Lung (tissue), 12 donors: ENCODE data around the gene ABCC5. TPM values are rescaled to one million over a fixed set of nuclear protein-coding genes. Genes with fewer than 3 reads are reported as not detected.

Experiments used
- ATAC-seq: fragments of 200-7000 bp; cut with Tn5 transposase; one replicate; pipeline ENCODE4 v1.9.1; 2020; ENCODE audit warnings: moderate number of reproducible peaks; ENCODE audit not compliant: insufficient read depth, low FRiP score
- DNase-seq, 3 donors: peaks; one replicate each; pipeline ENCODE4 v3.0.0-alpha.2; 2013 to 2017
- H3K27ac ChIP-seq, 2 donors: one replicate each; pipeline ENCODE4 v1.5.1; 2013; ENCODE audit warnings: mild to moderate bottlenecking in 2 of 2, moderate library complexity in 2 of 2, control low read depth in 1 of 2, inconsistent platforms in 1 of 2, low read depth in 1 of 2, low read length in 1 of 2
- H3K27me3 ChIP-seq, 3 donors: one replicate each; pipeline ENCODE4 v1.5.1; 2013; ENCODE audit warnings: low read length in 2 of 3; ENCODE audit not compliant: control insufficient read depth in 3 of 3, insufficient read depth in 3 of 3
- H3K36me3 ChIP-seq, 4 donors: one replicate each; pipeline ENCODE4 v1.5.1; 2013; ENCODE audit warnings: low read length in 4 of 4, mild to moderate bottlenecking in 1 of 4, moderate library complexity in 1 of 4; ENCODE audit not compliant: control insufficient read depth in 4 of 4, insufficient read depth in 4 of 4
- H3K4me1 ChIP-seq, 5 donors: one replicate each; pipeline ENCODE4 v1.5.1; 2013; ENCODE audit warnings: low read length in 5 of 5, mild to moderate bottlenecking in 2 of 5, moderate library complexity in 1 of 5; ENCODE audit not compliant: control insufficient read depth in 5 of 5, insufficient read depth in 5 of 5
- H3K4me3 ChIP-seq: one replicate; pipeline ENCODE4 v1.5.1; 2013; ENCODE audit warnings: mild to moderate bottlenecking, control low read depth, moderate library complexity
- H3K9ac ChIP-seq, 2 donors: one replicate each; pipeline ENCODE4 v1.5.1; 2013; ENCODE audit warnings: low read length in 2 of 2, control low read depth in 1 of 2; ENCODE audit not compliant: insufficient read depth in 1 of 2
- H3K9me3 ChIP-seq, 4 donors: one replicate each; pipeline ENCODE4 v1.5.1; 2013; ENCODE audit warnings: low read length in 3 of 4, mild to moderate bottlenecking in 1 of 4, moderate library complexity in 1 of 4; ENCODE audit not compliant: control insufficient read depth in 4 of 4, insufficient read depth in 3 of 4
- CTCF ChIP-seq: IDR thresholded peaks from 2 replicates; pipeline ENCODE4 v1.5.1; 2012; ENCODE audit warnings: mild to moderate bottlenecking; ENCODE audit errors: control extremely low read depth, extremely low read depth
- WGBS, 2 donors: extraction: QIAGEN DNeasy Blood & Tissue Kit; methylation state at CpG; one replicate each; pipeline ENCODE4 v1.1.7; 2013; 5-methylcytosine and 5-hydroxymethylcytosine counted together
- polyA plus RNA-seq, 2 donors: library from polyadenylated mRNA; stranded (reverse); fragments of 200-250 nt; gene quantifications; one replicate each; pipeline ENCODE4 v1.2.1, GENCODE V29; 2013
- total RNA-seq, 2 donors: library from RNA; depleted of rRNA in 1 of 2; stranded (reverse); fragments of >200 nt in 1 of 2; gene quantifications; one replicate each; pipeline ENCODE4 v1.2.1, GENCODE V29; 2014 to 2021
- donor health status: control.
- donor health status: control.
- donor health status: Bipolar disorder and iron deficiency.
- donor health status: healthy.
- donor health status: DM: yes; HTN: yes; CAD: no.

Gene ABCC5
- total and polyA plus RNA-seq, 4 donors: 12.1 to 78.1 (median 21.0) TPM

DNA sequence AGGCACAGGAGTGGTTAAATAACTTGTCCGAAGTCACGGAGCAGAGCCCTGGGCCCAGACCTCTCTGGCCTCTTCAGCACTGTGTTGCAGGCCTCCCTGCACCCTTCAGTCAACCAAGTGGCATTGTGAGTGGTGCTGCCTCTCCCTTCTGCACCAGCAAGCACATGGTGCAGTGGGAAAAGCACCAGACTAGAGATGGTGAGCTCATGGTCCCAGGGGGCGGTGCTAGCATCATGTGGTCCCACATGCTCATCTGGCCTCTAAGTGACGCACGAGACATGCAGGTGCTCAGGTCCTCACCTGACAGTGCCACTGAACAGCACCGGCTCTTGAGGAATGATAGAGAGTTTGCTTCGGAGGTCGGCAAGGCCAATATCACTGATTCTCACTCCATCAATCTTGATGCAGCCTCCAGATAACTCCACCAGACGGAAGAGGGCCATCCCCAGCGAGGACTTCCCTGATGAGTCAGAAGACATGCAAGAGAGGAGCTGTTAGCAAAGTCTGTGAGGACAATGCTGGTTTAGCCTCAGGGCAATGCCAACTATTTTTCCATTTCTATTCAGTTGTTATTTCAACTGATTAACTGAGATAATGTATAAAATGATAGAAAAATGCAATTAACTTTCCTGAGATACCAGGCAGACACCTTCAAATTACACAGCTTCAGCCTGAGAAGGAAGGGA, 79.9 kb downstream of the ABCC5 start:
- ATAC-seq (no peak), DNase-seq (no peak)
- no peak for TF ChIP-seq CTCF
- H3K9ac ChIP-seq: no peak overlapping the region
- H3K27me3 ChIP-seq: no peaks in the 10 kb centered on the region
- WGBS, 2 donors: 97 to 98% methylated on average over 10 of the region's 10 CpGs
- peaks cover 10 to 27% (median 20%) of the 10 kb centered on the region in 4 donors for H3K36me3 ChIP-seq
- no peaks in the 10 kb centered on the region for H3K4me1 ChIP-seq
- H3K9me3 ChIP-seq: no peaks in the 10 kb centered on the region
- H3K4me3 ChIP-seq: no peak overlapping the region
- no peak overlapping the region for H3K27ac ChIP-seq

DNA sequence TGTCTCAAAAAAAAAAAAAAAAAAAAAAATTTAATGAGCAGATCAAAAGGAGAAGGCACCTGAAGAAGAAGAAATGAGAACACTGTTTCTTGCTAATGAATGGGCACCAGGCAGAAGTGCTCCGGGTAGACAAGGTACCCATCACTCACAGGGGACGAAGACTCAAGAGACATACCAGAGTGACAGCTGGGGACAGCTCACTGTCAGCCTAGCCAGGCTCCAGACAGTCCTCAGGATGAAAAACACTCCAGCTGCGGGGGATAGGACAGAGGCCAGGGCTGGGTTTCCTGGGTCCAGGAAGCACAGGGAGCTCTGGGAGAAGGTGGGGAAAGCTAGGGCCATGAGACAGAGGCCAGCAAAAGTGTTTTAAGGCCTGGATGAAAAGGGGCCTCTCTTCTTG, 84.5 kb downstream of the ABCC5 start:
- WGBS, 2 donors: 90 to 98% methylated on average over 3 of the region's 3 CpGs
- peaks cover 9 to 21% (median 13%) of the 10 kb centered on the region in 4 donors for H3K36me3 ChIP-seq

DNA sequence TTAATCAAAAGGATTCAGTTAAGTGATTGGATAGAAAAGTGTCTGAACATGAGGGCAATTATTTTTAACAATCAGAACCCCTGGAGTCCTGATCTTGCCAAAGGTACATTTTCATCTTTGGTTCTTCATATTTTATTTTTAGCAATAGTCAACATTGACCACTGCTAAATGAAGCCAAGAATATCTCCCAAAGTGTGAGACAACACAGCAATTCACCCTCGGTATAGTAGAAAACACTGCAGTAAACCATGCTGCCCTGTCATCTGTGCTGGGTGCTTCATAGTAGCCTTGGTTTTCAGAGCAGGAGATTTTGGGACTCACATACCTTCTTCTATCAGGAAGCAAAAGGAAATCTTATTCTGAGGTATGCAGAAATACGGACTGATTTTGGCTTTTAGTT, 85.8 kb downstream of the ABCC5 start:
- H3K27me3 ChIP-seq: no peaks in the 10 kb centered on the region
- no peak overlapping the region for H3K27ac ChIP-seq
- H3K9ac ChIP-seq: no peak overlapping the region
- DNase-seq (no peak), ATAC-seq (no peak)
- no peak for TF ChIP-seq CTCF
- H3K4me1 ChIP-seq: no peaks in the 10 kb centered on the region
- no peak overlapping the region for H3K4me3 ChIP-seq
- H3K9me3 ChIP-seq: no peaks in the 10 kb centered on the region
- WGBS, 2 donors: 93 to 95% methylated on average over 2 of the region's 2 CpGs
- peaks cover 5 to 15% (median 10%) of the 10 kb centered on the region in 4 donors for H3K36me3 ChIP-seq

More for the DNA sequence above, 84.5 kb downstream of the ABCC5 start:
- no peak for ATAC-seq
- no peak for TF ChIP-seq CTCF
- no peak for DNase-seq
- H3K4me3 ChIP-seq: no peak overlapping the region
- no peaks in the 10 kb centered on the region for H3K27me3 ChIP-seq
- no peaks in the 10 kb centered on the region for H3K9me3 ChIP-seq
- no peaks in the 10 kb centered on the region for H3K4me1 ChIP-seq
- no peak overlapping the region for H3K9ac ChIP-seq
- no peak overlapping the region for H3K27ac ChIP-seq

GRCh38 chr3:183930086-183930485, 87.6 kb downstream of the ABCC5 start:
- H3K27ac ChIP-seq: no peak overlapping the region
- H3K4me1 ChIP-seq: no peaks in the 10 kb centered on the region
- H3K9me3 ChIP-seq: no peaks in the 10 kb centered on the region
- H3K36me3 ChIP-seq: peaks cover 2 to 16% (median 10%) of the 10 kb centered on the region in 4 donors
- H3K4me3 ChIP-seq: no peak overlapping the region
- 92 to 94% methylated on average over 10 of the region's 10 CpGs for WGBS, 2 donors
- ATAC-seq (no peak), DNase-seq (no peak)
- H3K27me3 ChIP-seq: no peaks in the 10 kb centered on the region
- H3K9ac ChIP-seq: no peak overlapping the region
- no peak for TF ChIP-seq CTCF
